Omental fat pad (tissue), 4 donors: Measurements from ENCODE around the gene CGB2. TPM values are rescaled to one million over a fixed set of nuclear protein-coding genes. Genes with fewer than 3 reads are reported as not detected.

Experiments used
- ATAC-seq: fragments of 150-250 bp; one replicate; pipeline ENCODE4 v1.9.1; 2016; ENCODE audit warnings: mild to moderate bottlenecking, moderate library complexity; ENCODE audit not compliant: low FRiP score
- DNase-seq: peaks from one replicate; pipeline ENCODE4 v3.0.0-alpha.2; 2019; ENCODE audit warnings: low spot score
- total RNA-seq, 4 donors: library from RNA; depleted of rRNA; stranded (reverse); fragments of >200 nt; gene quantifications; one replicate each; pipeline ENCODE4 v1.1.0, GENCODE V29; 2016
- TF ChIP-seq, protein P1 (sequence below), 3 donors: fragments of 450-650 bp; IDR thresholded peaks; one replicate each; pipeline ENCODE4 v1.5.1; 2016 to 2017; ENCODE audit warnings: antibody characterized with exemption in 3 of 3, mild to moderate bottlenecking in 3 of 3, moderate library complexity in 2 of 3

CGB2 gene
- total RNA-seq, 4 donors from 2014 or later, result not detected

DNA sequence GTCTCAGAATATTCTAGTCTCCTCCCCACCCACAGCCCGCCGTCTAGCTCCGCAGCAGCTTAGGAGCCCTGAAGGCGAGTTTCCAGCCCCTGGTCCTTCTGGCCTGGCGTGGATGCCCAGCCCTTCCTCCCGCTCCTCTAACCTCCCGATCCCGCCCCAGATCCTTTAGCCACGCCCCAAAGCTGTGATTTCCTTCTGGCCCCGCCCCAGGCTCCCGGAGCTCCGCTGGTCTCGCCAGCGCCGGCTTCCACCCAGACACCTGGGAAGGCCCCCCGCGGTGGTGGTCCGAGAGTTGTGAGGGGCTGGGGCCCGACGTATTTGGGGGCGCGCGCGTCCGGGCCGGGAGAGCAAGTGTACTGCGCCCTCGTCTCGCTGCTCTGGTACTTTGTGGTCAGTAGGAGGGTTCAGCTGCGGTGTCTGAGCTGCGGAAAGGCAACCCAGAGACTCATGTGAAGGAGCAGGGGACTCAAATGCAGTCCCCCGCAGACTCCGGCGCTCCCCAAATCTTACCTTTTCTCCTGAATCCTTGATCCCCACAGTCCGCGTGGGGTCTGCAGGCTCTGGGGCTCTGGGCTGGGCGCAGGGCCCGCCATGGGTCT lies 26.0 kb downstream of the CGB2 start, which contains the start of gene CGB7:
Gene CGB7, minus strand, starts transcription at position 114 of the 599 bp plus-strand sequence. CDS start 2,374 bp downstream, outside the sequence.
- ATAC-seq, result peak; percentile 72

GRCh38 chr19:49058562-49058961 lies 26.9 kb downstream of the CGB2 start:
- no peak for ATAC-seq
- DNase-seq, result no peak
- TF ChIP-seq, protein P1, sequence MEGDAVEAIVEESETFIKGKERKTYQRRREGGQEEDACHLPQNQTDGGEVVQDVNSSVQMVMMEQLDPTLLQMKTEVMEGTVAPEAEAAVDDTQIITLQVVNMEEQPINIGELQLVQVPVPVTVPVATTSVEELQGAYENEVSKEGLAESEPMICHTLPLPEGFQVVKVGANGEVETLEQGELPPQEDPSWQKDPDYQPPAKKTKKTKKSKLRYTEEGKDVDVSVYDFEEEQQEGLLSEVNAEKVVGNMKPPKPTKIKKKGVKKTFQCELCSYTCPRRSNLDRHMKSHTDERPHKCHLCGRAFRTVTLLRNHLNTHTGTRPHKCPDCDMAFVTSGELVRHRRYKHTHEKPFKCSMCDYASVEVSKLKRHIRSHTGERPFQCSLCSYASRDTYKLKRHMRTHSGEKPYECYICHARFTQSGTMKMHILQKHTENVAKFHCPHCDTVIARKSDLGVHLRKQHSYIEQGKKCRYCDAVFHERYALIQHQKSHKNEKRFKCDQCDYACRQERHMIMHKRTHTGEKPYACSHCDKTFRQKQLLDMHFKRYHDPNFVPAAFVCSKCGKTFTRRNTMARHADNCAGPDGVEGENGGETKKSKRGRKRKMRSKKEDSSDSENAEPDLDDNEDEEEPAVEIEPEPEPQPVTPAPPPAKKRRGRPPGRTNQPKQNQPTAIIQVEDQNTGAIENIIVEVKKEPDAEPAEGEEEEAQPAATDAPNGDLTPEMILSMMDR (IDR thresholded peaks at IDR 0.05), result no peak

More for the DNA sequence above, 26.0 kb downstream of the CGB2 start, which contains the start of gene CGB7:
- TF ChIP-seq, protein P1 (IDR thresholded peaks at IDR 0.05), result no peak
- DNase-seq, result peak; percentile 43

- ATAC-seq (no peak), DNase-seq (no peak)
- TF ChIP-seq, protein P1 (IDR thresholded peaks at IDR 0.05), result no peak
Measured at GRCh38 chr19:49059053-49059452, 27.4 kb downstream of the CGB2 start.

- TF ChIP-seq, protein P1 (IDR thresholded peaks at IDR 0.05), result no peak
- DNase-seq (no peak), ATAC-seq (no peak)
Measured at GRCh38 chr19:49061000-49061399, 29.3 kb downstream of the CGB2 start.

DNA sequence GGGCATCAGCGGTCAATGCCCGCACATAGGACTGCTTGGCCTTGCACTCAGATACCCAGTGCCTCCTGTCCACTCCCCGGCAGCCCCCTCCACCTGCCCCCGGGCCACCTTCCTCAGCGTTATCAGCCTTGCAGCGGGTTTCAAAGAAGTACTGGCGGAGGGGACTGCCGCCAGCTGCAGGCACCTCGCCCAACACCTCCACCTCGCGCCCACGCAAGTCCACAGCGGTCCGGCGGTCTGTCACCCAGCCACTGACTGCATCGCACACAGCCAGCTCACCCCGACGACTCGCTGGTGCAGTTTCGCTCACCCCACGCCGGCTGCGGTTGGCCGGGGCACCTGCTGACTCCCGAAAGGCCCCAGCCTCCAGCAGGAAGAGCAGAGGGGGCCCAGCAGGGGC lies 29.8 kb downstream of the CGB2 start:
- TF ChIP-seq, protein P1 (IDR thresholded peaks at IDR 0.05), result no peak
- DNase-seq, result no peak
- ATAC-seq, result no peak

GRCh38 chr19:49064029-49064629 lies 32.4 kb downstream of the CGB2 start:
- TF ChIP-seq, protein P1 (IDR thresholded peaks at IDR 0.05), result no peak
- DNase-seq (no peak), ATAC-seq (no peak)
